Small intestine (tissue), 7 donors: ENCODE results near the gene FKBP1B. TPM values are rescaled to one million over a fixed set of nuclear protein-coding genes. Genes with fewer than 3 reads are reported as not detected.

Experiments used
- DNase-seq, 2 donors: peaks; one replicate each; pipeline versions ENCODE4 v3.0.0 to v3.0.0-alpha.2; 2013
- FAIRE-seq: peaks from 2 replicates; lab custom pipeline; 2012; peaks lifted over from hg19 to GRCh38; lab: Jason Lieb, UNC
- H3K27ac ChIP-seq, 3 donors: one replicate each; pipeline ENCODE4 v1.5.1; 2013; ENCODE audit warnings: low read length in 2 of 3, mild to moderate bottlenecking in 2 of 3, control low read depth in 1 of 3, inconsistent platforms in 1 of 3, low read depth in 1 of 3, moderate library complexity in 1 of 3
- H3K27me3 ChIP-seq, 3 donors: one replicate each; pipeline ENCODE4 v1.6.1; 2013; ENCODE audit warnings: low read length in 3 of 3, inconsistent platforms in 1 of 3; ENCODE audit not compliant: control insufficient read depth in 3 of 3, insufficient read depth in 3 of 3
- H3K36me3 ChIP-seq, 3 donors: one replicate each; pipeline ENCODE4 v1.6.1; 2013; ENCODE audit warnings: low read length in 3 of 3, inconsistent platforms in 1 of 3, low read depth in 1 of 3, mild to moderate bottlenecking in 1 of 3, moderate library complexity in 1 of 3; ENCODE audit not compliant: control insufficient read depth in 3 of 3, insufficient read depth in 2 of 3
- H3K4me1 ChIP-seq, 3 donors: one replicate each; pipeline ENCODE4 v1.6.1; 2013; ENCODE audit warnings: low read length in 2 of 3, inconsistent platforms in 1 of 3, low read depth in 1 of 3, mild to moderate bottlenecking in 1 of 3, moderate library complexity in 1 of 3; ENCODE audit not compliant: control insufficient read depth in 3 of 3, insufficient read depth in 2 of 3
- H3K4me3 ChIP-seq, 3 donors: one replicate each; pipeline ENCODE4 v1.5.1; 2013; ENCODE audit warnings: low read length in 3 of 3, control low read depth in 1 of 3, inconsistent platforms in 1 of 3, low read depth in 1 of 3, mild to moderate bottlenecking in 1 of 3, moderate library complexity in 1 of 3
- H3K9me3 ChIP-seq, 2 donors: one replicate each; pipeline ENCODE4 v1.6.1; 2013; ENCODE audit warnings: low read depth in 1 of 2, low read length in 1 of 2; ENCODE audit not compliant: control insufficient read depth in 2 of 2, insufficient read depth in 1 of 2
- WGBS, 3 donors: extraction: QIAGEN DNeasy Blood & Tissue Kit; methylation state at CpG; one replicate each; pipeline ENCODE4 v1.1.7; 2013; 5-methylcytosine and 5-hydroxymethylcytosine counted together
- polyA plus RNA-seq, 4 donors: library from polyadenylated mRNA; stranded (reverse) in 3 of 4; unstranded in 1 of 4; fragments of 200-250 nt in 3 of 4; fragments of 120-200 nt in 1 of 4; gene quantifications; one replicate each; pipeline versions ENCODE4 v1.2.1 to v1.2.3, GENCODE V29; 2013
- donor health status: healthy with polysubstance abuse.
- donor health status: control.
- donor health status: control.
- donor health status: Bipolar disorder and iron deficiency.
- donor health status: healthy.

FKBP1B gene
- polyA plus RNA-seq, 4 donors = 4.8 to 106 (median 49.2) TPM

DNA sequence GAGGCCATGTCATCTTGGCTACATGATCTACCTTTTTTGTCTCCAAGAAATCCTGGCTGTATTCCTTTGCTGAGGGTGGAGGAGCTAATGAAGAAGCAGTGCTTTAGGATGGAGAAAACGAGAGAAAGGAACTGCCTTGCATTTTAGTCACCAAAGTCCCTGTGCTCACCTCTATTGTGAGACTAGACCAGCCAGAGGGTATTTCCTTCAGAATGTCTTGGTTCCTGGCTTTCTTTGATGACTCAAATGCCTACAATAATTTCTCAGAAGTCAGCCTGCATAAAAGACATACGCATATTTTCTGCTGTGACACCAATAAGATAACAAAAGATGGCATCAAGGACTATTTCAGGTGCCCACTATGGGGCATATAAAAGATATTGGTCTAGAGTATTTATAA lies 15.8 kb downstream of the FKBP1B start:
- 81 to 91% (median 81%) methylated on average over 2 of the region's 2 CpGs for WGBS, 3 donors
- no peaks in the 10 kb centered on the region for H3K27me3 ChIP-seq
- DNase-seq (no peak), FAIRE-seq (no peak)
- no peaks in the 10 kb centered on the region for H3K4me1 ChIP-seq
- peaks cover 3 to 19% (median 10%) of the 10 kb centered on the region in 3 donors for H3K36me3 ChIP-seq
- H3K27ac ChIP-seq = no peak overlapping the region
- no peaks in the 10 kb centered on the region for H3K9me3 ChIP-seq
- H3K4me3 ChIP-seq = no peak overlapping the region

DNA sequence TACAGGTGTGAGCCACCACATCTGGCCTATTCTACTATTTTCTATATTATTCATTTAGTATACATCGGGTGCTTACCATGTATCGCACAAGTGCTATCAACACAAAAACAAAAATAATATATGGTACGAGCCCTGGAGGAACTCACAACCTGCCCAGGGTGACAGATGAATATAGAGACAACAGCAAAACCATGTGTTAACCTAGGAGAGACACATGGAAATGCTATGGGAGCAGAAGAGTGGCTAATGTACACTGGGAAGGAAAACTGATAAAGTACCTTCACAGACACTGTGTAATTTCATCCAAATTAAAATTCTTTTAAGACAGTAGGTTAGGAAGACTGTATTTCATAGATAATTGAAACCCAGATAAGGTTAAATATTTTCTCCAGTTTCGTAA lies 22.7 kb downstream of the FKBP1B start:
- DNase-seq = no peak
- no peak for FAIRE-seq
- WGBS, 3 donors = 83 to 90% (median 83%) methylated on average over 4 of the region's 4 CpGs
- Histone ChIP-seq H3K27ac (no peak overlapping the region), H3K9me3 (no peaks in the 10 kb centered on the region), H3K36me3 (peaks cover 4 to 31% (median 16%) of the 10 kb centered on the region in 3 donors), H3K27me3 (no peaks in the 10 kb centered on the region), H3K4me3 (no peak overlapping the region), H3K4me1 (peaks cover 0 to 2% (median 0%) of the 10 kb centered on the region in 3 donors)

- DNase-seq (no peak), FAIRE-seq (no peak)
- Histone ChIP-seq H3K27me3 (no peaks in the 10 kb centered on the region), H3K27ac (no peak overlapping the region), H3K36me3 (peaks cover 4 to 24% (median 15%) of the 10 kb centered on the region in 3 donors), H3K4me1 (peaks cover 0 to 16% (median 0%) of the 10 kb centered on the region in 3 donors), H3K9me3 (no peaks in the 10 kb centered on the region), H3K4me3 (no peak overlapping the region)
- 83 to 89% (median 86%) methylated on average over 6 of the region's 6 CpGs for WGBS, 3 donors
Measured at GRCh38 chr2:24073816-24074215, 24.3 kb downstream of the FKBP1B start.

- peaks cover 3 to 18% (median 12%) of the 10 kb centered on the region in 3 donors for H3K36me3 ChIP-seq
- H3K27me3 ChIP-seq = no peaks in the 10 kb centered on the region
- peaks cover 0 to 18% (median 0%) of the 10 kb centered on the region in 3 donors for H3K4me1 ChIP-seq
- FAIRE-seq = no peak
- no peaks in the 10 kb centered on the region for H3K9me3 ChIP-seq
- peak overlapping the region in 2 of 3 donors; percentile 33 to 99 for H3K27ac ChIP-seq
- H3K4me3 ChIP-seq = peak overlapping the region in 2 of 3 donors; percentile 74 to 77
- DNase-seq = no peak
- WGBS, 3 donors = 53 to 62% (median 60%) methylated on average over 5 of the region's 5 CpGs
Measured at GRCh38 chr2:24075259-24075658, 25.7 kb downstream of the FKBP1B start.

DNA sequence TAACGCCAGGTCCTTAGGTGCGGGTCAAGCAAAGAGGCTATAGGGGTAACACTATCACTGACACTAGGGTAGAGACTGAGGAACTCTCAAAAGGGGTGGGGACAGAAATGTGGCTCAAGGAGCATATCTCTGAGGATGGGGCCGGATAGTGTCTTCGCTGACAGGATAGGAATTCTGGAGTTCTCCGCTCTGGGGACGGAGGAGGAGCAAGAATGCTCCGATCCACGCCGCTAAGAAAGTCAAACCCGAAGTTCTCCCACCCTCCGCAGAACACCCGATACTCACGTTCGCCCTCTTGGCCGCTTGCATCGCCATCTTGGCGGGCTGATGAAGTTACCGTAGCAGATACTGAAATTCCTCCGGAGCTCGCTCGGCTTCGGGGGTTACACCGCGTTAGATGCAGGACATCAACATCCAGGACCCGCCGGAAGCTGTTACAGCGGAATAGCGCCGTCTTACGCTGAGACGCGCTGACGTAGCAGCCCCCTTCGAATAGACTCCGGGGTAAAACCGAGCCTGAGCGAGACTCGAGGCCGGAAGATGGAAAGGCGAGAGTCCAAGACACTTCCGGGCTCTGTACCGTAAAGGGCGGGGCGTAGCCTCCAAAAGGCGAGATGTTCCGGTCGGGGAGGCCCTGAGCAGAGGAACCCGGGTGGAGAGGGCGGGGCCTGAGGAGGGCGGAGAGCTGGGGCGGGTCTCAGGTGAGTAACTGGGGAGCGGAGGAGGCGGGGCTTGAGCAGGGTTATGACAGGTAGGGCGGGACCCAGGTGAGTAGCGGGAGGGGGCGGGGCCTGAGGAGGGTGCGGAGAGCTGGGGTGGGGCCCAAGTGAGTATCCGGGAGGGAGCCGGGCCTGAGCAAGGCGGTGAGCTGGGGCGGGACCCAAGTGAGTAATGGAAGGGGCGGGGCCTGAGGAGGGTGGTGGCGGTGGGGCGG lies 26.6 kb downstream of the FKBP1B start, which contains the start of gene SF3B6:
Gene SF3B6 (minus strand): TSS at position 412 of the 934 bp plus-strand sequence. CDS start 97 bp downstream, at position 315.
- no peaks in the 10 kb centered on the region for H3K27me3 ChIP-seq
- 0 to 1% (median 1%) methylated on average over 54 to 64 of the region's 64 CpGs for WGBS, 3 donors
- H3K36me3 ChIP-seq = peaks cover 0 to 20% (median 12%) of the 10 kb centered on the region in 3 donors
- peak within 1 kb of the TSS; percentile 70 to 78 (median 74) for H3K4me3 ChIP-seq
- FAIRE-seq = no peak
- peaks cover 0 to 18% (median 0%) of the 10 kb centered on the region in 3 donors for H3K4me1 ChIP-seq
- peak within 1 kb of the TSS; percentile 92 to 100 (median 99) for H3K27ac ChIP-seq
- H3K9me3 ChIP-seq = no peaks in the 10 kb centered on the region
- peak; percentile 100 for DNase-seq

- peaks cover 0 to 20% (median 8%) of the 10 kb centered on the region in 3 donors for H3K36me3 ChIP-seq
- no peak for FAIRE-seq
Measured at GRCh38 chr2:24076849-24077534, 27.5 kb downstream of the FKBP1B start.

GRCh38 chr2:24077535-24077877 lies 28.0 kb downstream of the FKBP1B start:
- DNase-seq (peak in 1 of 2 donors; percentile 48), FAIRE-seq (no peak)

More at GRCh38 chr2:24076849-24077534, 27.5 kb downstream of the FKBP1B start:
- Histone ChIP-seq H3K9me3 (no peaks in the 10 kb centered on the region), H3K4me1 (peaks cover 0 to 18% (median under 1%) of the 10 kb centered on the region in 3 donors), H3K27me3 (no peaks in the 10 kb centered on the region), H3K27ac (peak overlapping the region; percentile 92 to 100 (median 99)), H3K4me3 (peak overlapping the region; percentile 70 to 78 (median 74))
- peak in 1 of 2 donors; percentile 87 for DNase-seq
- 0 to 2% (median 0%) methylated on average over 32 to 41 of the region's 41 CpGs for WGBS, 3 donors

DNA sequence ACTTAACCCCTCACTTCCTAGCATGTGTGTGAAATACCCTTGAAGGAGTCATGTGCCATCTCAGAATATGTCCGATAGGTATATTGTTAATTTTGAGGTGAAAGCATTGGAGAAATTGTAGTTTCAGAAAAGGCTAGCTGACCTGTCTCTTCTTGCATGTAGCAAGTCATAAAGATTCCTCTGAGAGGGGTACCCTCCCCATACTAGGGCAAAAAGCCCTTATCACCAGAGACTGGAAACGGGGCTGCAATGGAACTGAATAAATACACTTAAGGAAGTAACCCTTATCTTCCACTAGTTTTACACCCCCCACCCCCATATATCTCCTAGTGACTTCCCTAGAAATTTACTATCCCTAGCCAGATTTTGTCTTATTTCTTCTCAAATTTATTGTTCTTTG lies 28.3 kb downstream of the FKBP1B start:
- H3K4me1 ChIP-seq = peaks cover under 1 to 21% (median 2%) of the 10 kb centered on the region in 3 donors
- peak overlapping the region; percentile 92 to 100 (median 99) for H3K27ac ChIP-seq
- FAIRE-seq (no peak), DNase-seq (peak in 1 of 2 donors; percentile 25)
- WGBS, 3 donors = 22 to 49% (median 37%) methylated on average over 2 of the region's 2 CpGs
- H3K27me3 ChIP-seq = no peaks in the 10 kb centered on the region
- no peaks in the 10 kb centered on the region for H3K9me3 ChIP-seq
- H3K4me3 ChIP-seq = peak overlapping the region in 2 of 3 donors; percentile 74 to 78
- H3K36me3 ChIP-seq = peaks cover 2 to 21% (median 3%) of the 10 kb centered on the region in 3 donors

More at GRCh38 chr2:24077535-24077877, 28.0 kb downstream of the FKBP1B start:
- Histone ChIP-seq H3K27ac (peak overlapping the region; percentile 92 to 100 (median 99)), H3K27me3 (no peaks in the 10 kb centered on the region), H3K9me3 (no peaks in the 10 kb centered on the region), H3K36me3 (peaks cover under 1 to 19% (median 6%) of the 10 kb centered on the region in 3 donors), H3K4me1 (peaks cover 0 to 18% (median 2%) of the 10 kb centered on the region in 3 donors), H3K4me3 (peak overlapping the region; percentile 70 to 78 (median 74))
- WGBS, 3 donors = 4 to 10% (median 5%) methylated on average over 9 of the region's 9 CpGs
